GM21786 (cell line): ENCODE data around the gene CDC42EP3.
A peak's percentile ranks its signal among the peaks of the same experiment; 100 is the strongest.

Experiments
- ATAC-seq: cut with Tn5 transposase; IDR thresholded peaks from one replicate; pipeline ENCODE4 v1.9.1; 2021; ENCODE audit not compliant: unreplicated experiment

CDC42EP3 gene

DNA sequence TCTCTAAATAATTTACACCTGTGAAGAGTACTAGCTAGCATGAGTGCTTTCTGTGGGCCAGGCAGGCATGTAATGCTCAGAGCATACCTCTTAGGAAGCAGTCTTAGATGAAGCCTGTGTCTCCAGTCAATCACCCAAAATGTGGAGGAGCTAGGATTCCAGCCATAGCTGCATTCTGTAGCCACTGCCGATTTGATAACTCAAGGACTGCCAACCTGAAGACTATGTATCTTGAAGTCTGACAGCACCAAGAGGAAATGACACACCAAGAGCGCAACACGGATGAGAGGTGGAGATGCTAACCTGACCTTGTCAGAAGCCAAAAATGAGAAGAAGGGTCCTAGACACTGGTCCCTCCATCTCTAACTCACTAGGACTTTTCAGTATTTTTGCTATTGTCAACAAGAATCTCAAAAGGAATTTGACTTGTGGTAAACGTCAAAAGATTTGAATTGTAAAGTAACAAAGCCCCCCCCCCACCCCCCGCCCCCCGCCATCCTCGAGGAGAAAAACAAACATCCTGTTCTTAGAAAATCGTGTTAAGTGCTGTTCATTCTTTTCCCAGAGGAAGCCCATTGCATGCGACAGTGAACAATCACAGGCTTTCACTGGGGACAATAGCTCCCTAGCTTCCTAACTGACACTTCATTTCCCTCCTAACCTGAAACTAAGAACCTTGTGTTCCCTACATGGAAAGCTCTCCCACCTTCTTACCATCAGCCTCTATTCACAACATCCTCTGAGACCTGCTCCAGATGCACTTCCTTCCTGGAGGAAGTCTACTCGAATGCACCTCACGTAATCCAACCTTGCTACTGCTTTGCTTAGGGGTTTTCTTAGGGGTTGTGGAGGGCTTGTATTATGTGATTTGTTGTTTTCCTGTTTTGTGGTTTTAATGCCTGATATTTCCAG is 14.7 kb downstream of the CDC42EP3 start:
- no peak for ATAC-seq

DNA sequence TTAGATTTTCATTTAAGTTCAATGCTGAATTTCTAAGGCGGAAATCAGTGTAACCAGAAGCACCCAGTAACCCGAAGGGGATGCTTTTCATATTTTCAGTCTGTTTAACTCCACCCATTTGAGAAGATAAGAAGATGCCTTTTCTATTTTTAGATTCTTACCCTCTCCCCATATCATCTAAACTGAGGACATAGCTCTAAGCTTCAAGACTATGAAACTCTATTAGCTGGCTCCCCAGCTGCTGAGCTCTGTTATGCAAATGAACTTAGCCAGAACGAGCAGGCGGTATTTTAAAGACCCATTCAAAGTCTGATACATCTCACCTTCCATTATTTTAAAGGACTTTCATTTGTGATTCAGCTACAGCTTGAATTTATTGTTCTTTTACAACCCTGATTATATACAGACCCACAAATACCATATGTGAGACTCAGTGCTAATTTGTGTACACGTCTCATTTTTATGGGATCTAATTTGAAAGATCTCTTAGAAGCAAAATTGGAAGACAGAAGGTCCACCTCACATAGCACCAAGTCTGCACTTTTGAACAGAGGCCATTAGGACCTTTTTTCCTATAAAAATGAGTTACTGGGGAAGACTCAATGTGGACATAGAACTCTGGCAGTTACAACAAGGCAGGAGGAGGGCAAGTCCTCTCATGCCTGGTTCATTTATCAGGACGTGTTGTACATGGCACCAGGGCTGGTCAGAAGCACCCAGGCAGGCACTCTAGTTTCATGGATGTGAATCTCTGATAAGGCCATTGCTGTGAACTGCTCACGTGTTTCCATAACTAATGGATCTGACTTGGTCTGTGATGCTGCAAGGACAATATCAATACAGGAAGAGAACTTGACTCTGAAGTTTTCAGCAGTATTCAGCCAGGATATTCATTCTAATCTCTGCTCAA is 16.3 kb downstream of the CDC42EP3 start:
- ATAC-seq, result peak; percentile 73

- ATAC-seq, result no peak
Observed at GRCh38 chr2:37654419-37654818, 17.0 kb downstream of the CDC42EP3 start.

GRCh38 chr2:37653805-37654378 is 17.6 kb downstream of the CDC42EP3 start:
- ATAC-seq, result peak; percentile 36

DNA sequence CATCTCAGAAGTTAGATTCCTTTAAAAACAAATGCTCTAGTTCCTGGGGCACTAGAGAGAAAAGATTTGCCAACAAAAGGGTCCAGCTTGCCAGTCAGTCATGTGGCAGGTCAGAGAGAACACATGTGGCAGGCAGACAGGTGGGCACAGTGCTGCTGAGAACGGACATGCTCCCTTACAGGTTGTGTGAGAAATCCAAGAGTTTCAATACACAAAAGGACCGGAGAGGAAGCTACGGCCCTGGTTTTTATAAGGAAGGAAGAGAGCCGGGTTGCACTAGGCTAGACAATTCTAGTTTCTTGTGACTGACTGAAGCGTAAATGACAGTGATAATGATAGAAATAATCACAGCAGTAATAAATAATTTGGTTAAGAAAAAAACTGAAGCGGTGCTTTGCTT is 18.3 kb downstream of the CDC42EP3 start:
- ATAC-seq, result no peak

DNA sequence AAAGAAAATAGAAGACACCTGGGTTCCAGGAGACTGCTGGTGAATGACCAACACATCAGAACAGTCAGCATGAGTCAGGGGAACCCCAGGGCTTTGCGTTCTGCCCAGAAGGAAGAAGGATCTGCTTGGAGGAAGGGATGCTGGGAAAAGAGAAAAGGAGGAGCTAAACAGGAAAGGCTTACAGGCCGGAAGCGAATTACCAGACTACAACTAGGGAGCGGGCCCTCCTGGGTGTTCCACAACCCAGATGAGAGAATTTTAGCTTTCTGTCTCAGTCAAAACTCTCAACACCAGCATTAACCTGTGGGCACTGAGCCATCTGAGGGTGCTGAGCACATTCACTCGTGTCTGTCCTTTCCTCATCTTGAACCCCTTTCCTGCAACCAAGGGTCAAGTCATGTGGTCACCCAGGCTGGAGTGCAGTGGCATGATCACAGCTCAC is 19.2 kb downstream of the CDC42EP3 start:
- ATAC-seq, result no peak

GRCh38 chr2:37650548-37651093 is 20.8 kb downstream of the CDC42EP3 start:
- no peak for ATAC-seq

- no peak for ATAC-seq
Observed at GRCh38 chr2:37649518-37649917, 21.9 kb downstream of the CDC42EP3 start.

DNA sequence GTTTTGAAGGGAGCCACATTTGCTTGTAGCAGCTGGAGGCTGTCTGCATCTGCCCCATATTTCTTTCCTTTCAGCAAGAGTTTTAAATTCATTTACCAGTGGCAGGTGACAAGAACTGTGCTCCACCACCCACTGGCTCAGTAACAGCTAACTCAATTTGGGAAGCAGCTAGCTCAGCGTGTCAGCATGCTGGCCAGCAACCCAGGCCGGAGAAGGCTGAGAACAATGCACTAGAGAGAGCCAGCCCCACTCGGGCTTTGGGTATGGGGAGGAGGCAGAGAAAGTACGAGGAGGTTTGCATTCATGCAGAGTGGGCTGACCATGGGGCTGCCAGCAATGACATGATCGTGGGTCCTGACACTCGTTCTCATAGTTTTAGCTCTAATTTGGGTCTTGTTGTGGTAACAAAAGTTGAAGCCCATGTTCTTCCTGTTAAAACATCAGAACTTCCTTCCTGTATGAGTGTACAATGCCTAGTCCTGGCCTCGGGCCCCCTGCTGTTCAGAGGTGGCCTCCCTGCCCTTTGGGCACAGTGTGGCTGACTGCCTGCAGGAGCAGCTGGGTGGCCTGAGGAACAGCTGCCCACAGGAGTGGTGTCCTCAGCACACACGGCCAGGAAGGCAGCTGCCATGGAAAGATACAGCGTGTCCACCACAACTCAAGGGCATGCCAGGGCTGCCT is 23.0 kb downstream of the CDC42EP3 start:
- ATAC-seq, result no peak

DNA sequence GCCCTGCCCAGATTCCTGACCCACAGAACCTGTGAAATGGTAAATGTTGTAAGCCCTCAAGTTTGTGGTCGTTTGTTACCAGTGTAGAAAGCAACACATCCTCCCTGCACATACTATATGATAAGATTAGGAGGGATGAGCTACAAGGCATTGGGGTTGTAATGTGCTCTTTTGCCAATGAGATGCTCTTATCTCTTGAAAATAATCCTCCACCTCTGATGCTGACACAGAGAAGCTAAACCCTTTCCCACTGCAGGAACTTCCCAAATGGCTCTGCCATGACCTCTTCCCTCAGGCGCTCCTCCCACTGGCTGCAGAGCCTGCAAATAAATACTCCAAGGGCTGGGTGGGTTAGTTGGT is 23.5 kb downstream of the CDC42EP3 start:
- no peak for ATAC-seq

- no peak for ATAC-seq
Observed at GRCh38 chr2:37645836-37646235, 25.6 kb downstream of the CDC42EP3 start.

DNA sequence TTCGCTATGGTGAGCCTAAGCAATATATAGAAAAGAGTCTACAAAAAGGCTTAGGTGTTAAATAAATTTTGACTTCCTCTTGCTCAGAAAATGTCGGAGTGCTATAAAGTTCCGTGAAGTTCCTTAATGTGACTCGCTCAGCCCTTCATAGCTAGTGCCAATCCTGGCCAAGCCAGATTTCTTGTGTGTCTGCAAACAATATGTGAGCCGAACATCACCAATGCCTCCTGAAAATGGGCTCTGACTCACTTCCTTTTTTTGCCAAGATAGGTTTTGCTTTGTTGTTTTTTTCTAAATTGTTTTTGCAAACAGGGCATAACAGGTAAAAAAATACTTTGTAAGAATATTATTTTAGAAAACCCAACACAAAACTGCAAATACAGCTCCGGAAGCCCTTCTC is 26.1 kb downstream of the CDC42EP3 start:
- no peak for ATAC-seq

- no peak for ATAC-seq
Observed at GRCh38 chr2:37644191-37644590, 27.3 kb downstream of the CDC42EP3 start.

DNA sequence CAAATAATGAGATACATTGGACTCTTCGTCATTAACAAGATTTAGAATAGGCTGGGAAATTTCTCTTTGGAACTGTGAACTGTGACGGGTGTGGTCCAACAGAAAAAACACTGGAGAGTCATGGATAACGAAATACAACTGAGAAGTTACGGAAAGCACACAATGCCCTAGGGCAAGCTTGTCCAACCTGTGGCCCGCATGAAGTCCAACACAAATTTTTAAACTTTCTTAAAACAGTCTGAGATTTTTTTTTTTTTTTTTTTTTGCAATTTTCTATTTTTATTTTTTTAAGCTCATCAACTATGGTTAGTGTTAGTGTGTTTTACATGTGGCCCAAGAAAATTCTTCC is 27.7 kb downstream of the CDC42EP3 start:
- no peak for ATAC-seq

DNA sequence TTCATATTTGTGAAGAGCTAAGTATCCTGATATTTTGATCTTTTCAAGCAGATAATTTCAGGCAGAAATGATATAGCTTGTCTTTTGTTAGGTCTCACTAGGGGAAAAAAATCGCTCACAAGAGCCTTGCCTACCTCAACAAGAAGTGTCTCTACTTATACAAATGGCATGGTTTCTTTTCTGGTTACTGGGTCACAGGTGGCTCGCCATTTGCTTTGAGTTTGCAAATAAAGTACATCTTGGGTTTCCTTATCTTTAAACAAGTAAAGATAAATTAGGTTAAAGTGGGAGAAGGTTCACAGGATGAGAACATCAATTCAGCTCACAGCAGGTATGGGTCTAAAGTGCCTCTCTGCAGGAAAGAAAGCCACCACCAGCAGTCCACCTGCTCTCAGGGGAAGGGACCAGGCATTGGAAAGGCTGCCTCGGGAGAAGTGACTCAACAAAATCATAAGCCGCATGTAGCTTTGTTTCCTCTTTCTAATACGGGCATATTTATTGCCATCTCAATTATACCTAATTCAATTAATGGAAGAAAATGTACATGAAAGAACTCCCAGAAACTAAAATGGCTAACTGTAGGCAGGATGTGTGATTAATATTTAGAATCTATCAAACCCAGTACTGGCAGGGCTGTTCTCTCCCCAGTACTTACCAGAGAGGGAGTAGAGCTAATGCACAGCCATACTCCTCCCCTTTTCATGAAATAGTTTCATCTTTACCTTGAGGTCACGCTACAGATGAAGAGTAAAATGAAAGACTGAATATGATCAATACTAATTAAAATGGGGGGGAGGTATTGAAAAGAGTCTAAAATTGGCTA is 28.3 kb downstream of the CDC42EP3 start:
- no peak for ATAC-seq

- ATAC-seq, result no peak
Observed at GRCh38 chr2:37641582-37642171, 29.8 kb downstream of the CDC42EP3 start.

GRCh38 chr2:37639631-37640030 is 31.8 kb downstream of the CDC42EP3 start:
- ATAC-seq, result no peak

DNA sequence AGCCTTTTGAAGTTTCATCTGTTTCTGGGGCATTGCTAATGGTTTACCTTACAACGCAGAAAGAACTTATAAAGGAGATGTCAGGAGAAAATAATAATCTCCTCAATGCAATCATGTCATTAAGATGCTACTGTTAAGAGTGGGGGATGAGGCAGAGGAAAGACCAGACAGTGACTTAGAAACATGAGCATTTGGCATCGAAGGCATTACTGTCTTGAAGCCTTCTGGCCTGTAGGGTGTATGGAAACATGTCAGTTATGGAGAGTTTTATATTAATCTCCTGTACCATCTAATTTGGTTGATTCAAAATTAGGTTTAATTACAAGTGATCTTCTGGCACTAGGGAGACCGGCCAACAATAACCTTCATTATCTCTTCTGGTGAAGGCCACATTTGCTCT is 32.5 kb downstream of the CDC42EP3 start:
- no peak for ATAC-seq

DNA sequence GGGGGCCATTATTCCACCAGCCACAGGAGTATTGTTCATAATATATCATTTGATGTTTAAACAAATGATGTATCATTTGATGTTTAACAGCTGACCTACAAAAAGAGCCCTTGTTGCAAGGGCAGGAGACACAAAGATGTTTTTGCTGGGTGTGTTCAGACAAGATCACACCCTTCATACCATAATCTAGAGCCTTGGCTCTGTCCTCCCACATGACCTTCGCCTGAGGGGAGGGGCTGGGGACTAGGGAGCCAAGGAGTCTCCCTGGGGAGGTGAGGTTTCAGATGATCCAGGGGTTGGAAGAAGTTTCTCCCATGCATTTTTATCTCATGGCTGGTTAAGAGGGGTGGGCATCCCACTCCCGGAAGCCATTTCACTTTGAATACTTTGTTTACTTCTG is 33.5 kb downstream of the CDC42EP3 start:
- no peak for ATAC-seq
